ENCODE data around the gene NCR2. TPM values are rescaled to one million over a fixed set of nuclear protein-coding genes. Genes with fewer than 3 reads are reported as not detected.

Gene NCR2
- total RNA-seq, 1 experiment from 2014 or later = not detected

- Histone ChIP-seq H3K9me3 (ENCODE audit: control insufficient read depth, insufficient read depth, low read depth, low read length) (no peaks in the 10 kb centered on the region), H3K27me3 (ENCODE audit: control insufficient read depth, insufficient read depth, low read length) (peaks cover 31% of the 10 kb centered on the region), H3K36me3 (ENCODE audit: control insufficient read depth, insufficient read depth, low read length) (no peaks in the 10 kb centered on the region), H3K4me1 (ENCODE audit: control insufficient read depth, insufficient read depth, low read length) (peaks cover 13% of the 10 kb centered on the region), H3K4me3 (ENCODE audit: low read depth in 2 of 2, low read length in 2 of 2) (peak overlapping the region in 1 of 2 experiments; percentile 44; a peak in 2 of 4 replicates), H3K27ac (ENCODE audit: low read length) (no peak overlapping the region)
- in situ Hi-C loops (cut with HindIII; ENCODE audit: low pct_unique_long_range_greater_than_20kb, low sequenced_read_pairs) (no loop called here), intact Hi-C loops (cut with micrococcal nuclease; ENCODE audit: unreplicated experiment) (loop anchor here (5.0 kb wide), 1 partner anchor 226 kb away; no protein-coding TSS in a partner anchor)
- ChIA-PET POLR2A (no interaction called here), CTCF (no interaction called here)
- DNase-seq (ENCODE audit: low read depth, low spot score) (no peak), ATAC-seq (no peak)
- TF ChIP-seq POLR2AphosphoS5 (IDR thresholded peaks at IDR 0.05; ENCODE audit: low read depth, low read length) = no peak
- BruUV-seq (replicated peaks) = no TSS peak
Measured at GRCh38 chr6:41318261-41318653, 17.2 kb upstream of the NCR2 start.

DNA sequence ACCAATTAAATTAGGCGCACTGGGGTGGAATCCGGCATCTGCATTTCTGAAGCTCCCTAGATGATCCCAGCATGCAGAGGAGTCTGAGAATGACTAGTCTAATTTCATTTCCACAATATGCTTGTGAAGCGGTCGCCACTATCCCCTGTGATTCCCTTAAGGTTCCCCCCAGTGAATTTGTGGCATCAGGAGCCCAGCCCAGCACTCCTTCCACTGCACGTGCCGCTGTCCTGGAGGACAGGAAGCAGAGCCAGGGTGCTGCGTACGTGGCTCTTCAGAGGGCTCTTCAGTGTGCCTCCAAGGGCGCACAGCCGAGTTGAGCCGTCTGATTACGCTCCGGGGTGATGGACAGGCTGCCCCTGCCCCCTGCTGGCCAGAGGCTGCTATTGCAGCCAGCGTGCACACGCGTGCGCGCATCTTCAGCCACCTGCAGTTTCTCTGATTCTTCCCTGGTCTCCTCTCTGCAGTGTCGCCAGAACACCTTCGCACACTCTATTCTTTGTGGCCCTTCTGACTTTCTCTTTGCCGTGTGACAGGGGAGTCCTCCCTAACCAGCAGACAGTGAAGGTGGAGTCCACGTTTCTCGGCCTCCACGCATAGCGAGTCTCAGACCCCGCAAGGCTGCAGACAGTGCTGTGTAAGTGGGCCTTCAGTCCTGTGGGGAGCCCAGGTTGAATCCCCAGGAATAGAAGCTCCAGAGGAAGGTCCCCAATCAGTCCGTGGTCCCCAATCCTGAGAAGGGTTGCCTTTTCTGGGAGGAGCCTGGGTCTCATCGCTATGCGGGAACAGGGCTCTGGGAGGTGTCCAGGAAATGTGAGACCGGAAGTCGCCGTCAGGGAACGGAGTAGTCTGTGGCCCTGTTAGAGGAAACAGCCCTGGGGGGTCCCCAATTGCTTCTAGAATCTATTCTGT is 16.5 kb upstream of the NCR2 start:
- DNase-seq (ENCODE audit: low read depth, low spot score) = peak; percentile 57
- Histone ChIP-seq H3K4me3 (ENCODE audit: low read depth in 2 of 2, low read length in 2 of 2) (peak overlapping the region; percentile 18 to 44), H3K27ac (ENCODE audit: low read length) (no peak overlapping the region), H3K27me3 (ENCODE audit: control insufficient read depth, insufficient read depth, low read length) (peaks cover 37% of the 10 kb centered on the region), H3K36me3 (ENCODE audit: control insufficient read depth, insufficient read depth, low read length) (no peaks in the 10 kb centered on the region), H3K9me3 (ENCODE audit: control insufficient read depth, insufficient read depth, low read depth, low read length) (no peaks in the 10 kb centered on the region), H3K4me1 (ENCODE audit: control insufficient read depth, insufficient read depth, low read length) (peaks cover 13% of the 10 kb centered on the region)
- in situ Hi-C loops (cut with HindIII; ENCODE audit: low pct_unique_long_range_greater_than_20kb, low sequenced_read_pairs) = no loop called here
- TF ChIP-seq, protein P1, sequence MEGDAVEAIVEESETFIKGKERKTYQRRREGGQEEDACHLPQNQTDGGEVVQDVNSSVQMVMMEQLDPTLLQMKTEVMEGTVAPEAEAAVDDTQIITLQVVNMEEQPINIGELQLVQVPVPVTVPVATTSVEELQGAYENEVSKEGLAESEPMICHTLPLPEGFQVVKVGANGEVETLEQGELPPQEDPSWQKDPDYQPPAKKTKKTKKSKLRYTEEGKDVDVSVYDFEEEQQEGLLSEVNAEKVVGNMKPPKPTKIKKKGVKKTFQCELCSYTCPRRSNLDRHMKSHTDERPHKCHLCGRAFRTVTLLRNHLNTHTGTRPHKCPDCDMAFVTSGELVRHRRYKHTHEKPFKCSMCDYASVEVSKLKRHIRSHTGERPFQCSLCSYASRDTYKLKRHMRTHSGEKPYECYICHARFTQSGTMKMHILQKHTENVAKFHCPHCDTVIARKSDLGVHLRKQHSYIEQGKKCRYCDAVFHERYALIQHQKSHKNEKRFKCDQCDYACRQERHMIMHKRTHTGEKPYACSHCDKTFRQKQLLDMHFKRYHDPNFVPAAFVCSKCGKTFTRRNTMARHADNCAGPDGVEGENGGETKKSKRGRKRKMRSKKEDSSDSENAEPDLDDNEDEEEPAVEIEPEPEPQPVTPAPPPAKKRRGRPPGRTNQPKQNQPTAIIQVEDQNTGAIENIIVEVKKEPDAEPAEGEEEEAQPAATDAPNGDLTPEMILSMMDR (IDR thresholded peaks at IDR 0.05) = peak; percentile 99
- no peak for TF ChIP-seq POLR2AphosphoS5 (IDR thresholded peaks at IDR 0.05; ENCODE audit: low read depth, low read length)
- TF ChIP-seq REST (IDR thresholded peaks at IDR 0.05; ENCODE audit: insufficient read depth in 1 of 2, low read depth in 2 of 2, low read length in 1 of 2) = no peak
- TF ChIP-seq TCF7L2 (IDR thresholded peaks at IDR 0.05; ENCODE audit: low read depth, low read length) = no peak
- no peak for TF ChIP-seq SIN3A (IDR thresholded peaks at IDR 0.05; ENCODE audit: borderline replicate concordance, insufficient read depth, low read depth, low read length)
- ChIA-PET CTCF (interaction anchor here (0.6 kb wide), 2 partner anchors 13 to 42 kb away, joined by 3 to 9 read pairs; no protein-coding TSS in a partner anchor), POLR2A (no interaction called here)
- ATAC-seq = peak; percentile 95
- intact Hi-C loops (cut with micrococcal nuclease; ENCODE audit: unreplicated experiment) = loop anchor here (5.0 kb wide), 1 partner anchor 227 kb away; no protein-coding TSS in a partner anchor
- no TSS peak for BruUV-seq (replicated peaks)

- no peak for ATAC-seq
- no TSS peak for BruUV-seq (replicated peaks)
- no peak for DNase-seq (ENCODE audit: low read depth, low spot score)
- TF ChIP-seq, protein P1 (IDR thresholded peaks at IDR 0.05) = no peak
- TF ChIP-seq SIN3A (IDR thresholded peaks at IDR 0.05; ENCODE audit: borderline replicate concordance, insufficient read depth, low read depth, low read length) (no peak), TCF7L2 (IDR thresholded peaks at IDR 0.05; ENCODE audit: low read depth, low read length) (no peak), POLR2AphosphoS5 (IDR thresholded peaks at IDR 0.05; ENCODE audit: low read depth, low read length) (no peak), REST (IDR thresholded peaks at IDR 0.05; ENCODE audit: insufficient read depth in 1 of 2, low read depth in 2 of 2, low read length in 1 of 2) (no peak)
- ChIA-PET POLR2A (no interaction called here), CTCF (interaction anchor here (0.6 to 1.4 kb wide), 4 partner anchors 14 to 166 kb away, joined by 3 to 8 read pairs (median 6); no protein-coding TSS in a partner anchor)
- Histone ChIP-seq H3K4me1 (ENCODE audit: control insufficient read depth, insufficient read depth, low read length) (peaks cover 13% of the 10 kb centered on the region), H3K4me3 (ENCODE audit: low read depth in 2 of 2, low read length in 2 of 2) (no peak overlapping the region), H3K36me3 (ENCODE audit: control insufficient read depth, insufficient read depth, low read length) (no peaks in the 10 kb centered on the region), H3K9me3 (ENCODE audit: control insufficient read depth, insufficient read depth, low read depth, low read length) (no peaks in the 10 kb centered on the region), H3K27ac (ENCODE audit: low read length) (no peak overlapping the region), H3K27me3 (ENCODE audit: control insufficient read depth, insufficient read depth, low read length) (peaks cover 36% of the 10 kb centered on the region)
- in situ Hi-C loops (cut with HindIII; ENCODE audit: low pct_unique_long_range_greater_than_20kb, low sequenced_read_pairs) = no loop called here
- intact Hi-C loops (cut with micrococcal nuclease; ENCODE audit: unreplicated experiment) = no loop called here
Measured at GRCh38 chr6:41321183-41321582, 14.2 kb upstream of the NCR2 start.

Measured in Panc1 (cell line).